GM10266 (cell line): Measurements from ENCODE around the gene OTOP3.

Experiments used
- DNase-seq: peaks from one replicate; pipeline ENCODE4 v3.0.0; 2012; ENCODE audit errors: extremely low spot score
- TF ChIP-seq, protein P1 (sequence below): IDR thresholded peaks from 2 replicates; pipeline ENCODE4 v1.5.1; 2012; ENCODE audit warnings: mild to moderate bottlenecking, low read depth; ENCODE audit not compliant: control insufficient read depth, insufficient read depth; ENCODE audit errors: missing control alignments

The OTOP3 gene

DNA sequence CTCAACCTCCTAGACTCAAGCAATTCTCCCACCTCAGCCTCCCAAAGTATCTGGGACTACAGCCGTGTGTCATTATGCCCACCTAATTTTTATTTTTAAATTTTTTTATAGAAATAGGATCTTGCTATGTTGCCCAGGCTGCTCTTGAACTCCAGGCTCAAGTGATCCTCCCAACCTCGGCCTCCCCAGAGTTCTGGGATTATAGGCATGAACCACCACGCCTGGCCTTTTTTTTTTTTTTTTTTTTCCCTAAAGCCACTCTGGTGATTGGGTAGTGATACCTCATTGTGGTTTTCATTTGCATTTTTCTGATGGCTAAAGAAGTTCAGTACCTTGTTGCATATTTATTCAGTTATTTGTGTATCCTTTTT is 50.5 kb downstream of the OTOP3 start:
- TF ChIP-seq, protein P1, sequence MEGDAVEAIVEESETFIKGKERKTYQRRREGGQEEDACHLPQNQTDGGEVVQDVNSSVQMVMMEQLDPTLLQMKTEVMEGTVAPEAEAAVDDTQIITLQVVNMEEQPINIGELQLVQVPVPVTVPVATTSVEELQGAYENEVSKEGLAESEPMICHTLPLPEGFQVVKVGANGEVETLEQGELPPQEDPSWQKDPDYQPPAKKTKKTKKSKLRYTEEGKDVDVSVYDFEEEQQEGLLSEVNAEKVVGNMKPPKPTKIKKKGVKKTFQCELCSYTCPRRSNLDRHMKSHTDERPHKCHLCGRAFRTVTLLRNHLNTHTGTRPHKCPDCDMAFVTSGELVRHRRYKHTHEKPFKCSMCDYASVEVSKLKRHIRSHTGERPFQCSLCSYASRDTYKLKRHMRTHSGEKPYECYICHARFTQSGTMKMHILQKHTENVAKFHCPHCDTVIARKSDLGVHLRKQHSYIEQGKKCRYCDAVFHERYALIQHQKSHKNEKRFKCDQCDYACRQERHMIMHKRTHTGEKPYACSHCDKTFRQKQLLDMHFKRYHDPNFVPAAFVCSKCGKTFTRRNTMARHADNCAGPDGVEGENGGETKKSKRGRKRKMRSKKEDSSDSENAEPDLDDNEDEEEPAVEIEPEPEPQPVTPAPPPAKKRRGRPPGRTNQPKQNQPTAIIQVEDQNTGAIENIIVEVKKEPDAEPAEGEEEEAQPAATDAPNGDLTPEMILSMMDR: no peak
- no peak for DNase-seq

DNA sequence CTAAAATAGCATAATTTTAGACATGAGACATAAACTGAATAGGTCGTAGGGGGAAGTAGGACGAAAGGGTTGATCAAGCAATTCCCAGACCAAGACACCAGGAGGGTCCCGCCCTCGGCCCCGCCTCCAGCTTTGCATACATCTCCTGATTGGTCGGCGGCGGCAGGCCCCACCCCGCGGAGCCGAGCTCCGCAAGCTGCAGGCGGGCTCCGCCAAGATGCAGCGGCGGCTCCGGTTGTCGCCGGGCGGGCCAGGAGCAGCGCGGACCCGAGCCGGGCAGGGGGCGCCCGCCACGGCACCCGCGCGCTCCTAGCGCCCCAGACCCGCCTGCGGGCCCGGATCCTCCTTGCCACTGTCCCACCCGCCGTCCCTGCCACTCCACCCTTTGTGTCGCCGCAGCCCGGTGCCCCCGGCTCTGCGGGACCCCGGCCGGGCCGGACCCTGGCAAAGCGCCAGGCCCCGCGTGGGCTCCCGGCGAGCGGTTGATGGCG is 51.8 kb downstream of the OTOP3 start, which contains the start of gene CDR2L:
CDR2L (plus strand) TSS at position 215 of the 491 bp plus-strand sequence. CDS start 412 bp downstream, outside the sequence.
- DNase-seq: peak; percentile 97
- TF ChIP-seq, protein P1: no peak

- DNase-seq: no peak
- TF ChIP-seq, protein P1: no peak
Observed at GRCh38 chr17:74987909-74988711, 52.4 kb downstream of the OTOP3 start.

DNA sequence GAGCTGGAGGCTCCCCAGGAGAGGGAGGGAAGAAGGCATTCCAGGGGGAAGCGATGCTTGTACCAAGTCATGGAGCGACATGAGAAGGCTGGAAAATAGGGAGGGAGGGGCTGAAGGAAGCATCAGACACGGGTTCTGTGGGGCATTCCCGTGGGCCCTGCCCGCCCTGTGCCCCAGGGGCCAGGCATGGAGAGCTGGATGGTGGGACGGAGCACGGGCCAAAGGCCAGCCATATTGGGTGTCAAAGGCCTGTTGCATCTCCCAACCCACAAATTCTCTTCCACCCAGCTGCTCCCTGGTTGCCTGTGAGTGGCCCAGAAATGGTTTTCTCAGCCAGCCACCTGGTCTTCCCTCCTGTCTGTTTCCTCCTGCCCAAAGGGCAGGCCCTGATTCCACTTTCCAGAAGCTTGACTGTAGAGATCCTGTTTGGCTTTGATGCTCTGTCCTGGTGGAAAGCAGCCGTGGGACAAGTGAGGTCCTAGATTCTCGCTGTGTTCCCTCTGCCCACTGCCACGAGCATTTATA is 54.9 kb downstream of the OTOP3 start:
- TF ChIP-seq, protein P1: no peak
- no peak for DNase-seq

- TF ChIP-seq, protein P1: no peak
- DNase-seq: no peak
Observed at GRCh38 chr17:74992223-74992622, 56.5 kb downstream of the OTOP3 start.

DNA sequence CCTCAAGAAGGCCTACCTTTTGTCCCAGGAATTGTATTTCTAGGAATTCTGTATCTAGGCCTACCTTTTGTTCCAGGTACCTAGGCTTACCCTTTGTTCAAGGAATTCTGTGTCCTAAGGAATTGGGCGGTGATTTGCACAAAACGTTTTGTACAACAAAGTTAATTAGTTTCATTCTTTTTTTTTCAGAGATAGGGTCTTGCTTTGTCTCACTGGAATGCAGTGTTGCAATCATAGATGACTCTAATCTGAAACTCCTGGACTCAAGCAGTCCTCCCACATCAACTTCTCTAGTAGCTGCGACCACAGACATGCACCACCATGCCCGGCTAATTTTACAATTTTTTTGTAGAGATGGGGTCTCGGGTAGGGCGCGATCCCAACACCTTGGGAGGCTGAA is 58.7 kb downstream of the OTOP3 start:
- TF ChIP-seq, protein P1: no peak
- no peak for DNase-seq

DNA sequence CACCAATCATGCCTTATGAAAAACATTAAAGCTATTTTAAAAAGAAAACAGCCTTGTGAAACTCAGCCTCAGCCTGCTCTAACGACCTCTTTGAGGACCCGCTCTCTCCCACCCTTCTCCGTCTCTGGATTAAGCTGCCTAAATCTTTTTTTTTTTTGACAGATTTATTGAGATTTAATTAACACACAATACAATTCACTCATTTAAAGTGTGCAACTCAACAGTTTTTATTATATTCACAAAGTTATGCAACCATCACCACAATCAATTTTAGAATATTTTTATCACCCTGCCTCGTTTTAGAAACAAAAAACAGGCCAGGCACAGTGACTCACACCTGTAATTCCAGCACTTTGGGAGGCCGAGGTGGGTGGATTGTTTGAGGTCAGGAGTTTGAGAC is 60.1 kb downstream of the OTOP3 start:
- DNase-seq: no peak
- TF ChIP-seq, protein P1: no peak
